ENCODE data around the gene PHLDA3. TPM values are rescaled to one million over a fixed set of nuclear protein-coding genes. Genes with fewer than 3 reads are reported as not detected.

Gene PHLDA3
- total RNA-seq, 1 donor from 2014 or later: 21.1 TPM

DNA sequence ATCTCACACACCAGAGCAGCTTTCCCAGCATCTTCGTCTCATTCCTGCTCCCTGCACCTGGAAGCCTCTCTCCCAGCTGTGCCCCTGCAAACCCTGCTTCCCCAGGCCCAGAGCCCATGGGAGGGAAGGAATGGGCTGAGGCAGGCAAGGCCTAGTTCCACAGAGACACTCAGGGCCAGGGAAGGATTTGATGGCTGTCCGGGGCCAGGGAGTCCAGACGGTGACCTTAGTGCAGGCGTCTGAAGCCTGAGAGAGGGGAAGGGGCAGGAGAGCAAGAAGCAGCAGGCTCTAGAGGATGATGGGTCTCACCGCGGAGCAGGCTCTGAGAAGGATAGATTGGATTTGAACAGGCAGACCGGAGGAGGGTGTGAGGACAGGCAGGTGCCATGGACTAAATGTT, 25.2 kb downstream of the PHLDA3 start:
- Histone ChIP-seq H3K36me3 (no peaks in the 10 kb centered on the region), H3K9me3 (replicated peaks) (no peaks in the 10 kb centered on the region), H3K4me1 (peaks cover 12% of the 10 kb centered on the region), H3K27me3 (ENCODE audit: low read depth) (no peaks in the 10 kb centered on the region), H3K4me3 (no peak overlapping the region), H3K27ac (replicated peaks) (no peak overlapping the region)
- no peak for DNase-seq
- TF ChIP-seq, protein P1, sequence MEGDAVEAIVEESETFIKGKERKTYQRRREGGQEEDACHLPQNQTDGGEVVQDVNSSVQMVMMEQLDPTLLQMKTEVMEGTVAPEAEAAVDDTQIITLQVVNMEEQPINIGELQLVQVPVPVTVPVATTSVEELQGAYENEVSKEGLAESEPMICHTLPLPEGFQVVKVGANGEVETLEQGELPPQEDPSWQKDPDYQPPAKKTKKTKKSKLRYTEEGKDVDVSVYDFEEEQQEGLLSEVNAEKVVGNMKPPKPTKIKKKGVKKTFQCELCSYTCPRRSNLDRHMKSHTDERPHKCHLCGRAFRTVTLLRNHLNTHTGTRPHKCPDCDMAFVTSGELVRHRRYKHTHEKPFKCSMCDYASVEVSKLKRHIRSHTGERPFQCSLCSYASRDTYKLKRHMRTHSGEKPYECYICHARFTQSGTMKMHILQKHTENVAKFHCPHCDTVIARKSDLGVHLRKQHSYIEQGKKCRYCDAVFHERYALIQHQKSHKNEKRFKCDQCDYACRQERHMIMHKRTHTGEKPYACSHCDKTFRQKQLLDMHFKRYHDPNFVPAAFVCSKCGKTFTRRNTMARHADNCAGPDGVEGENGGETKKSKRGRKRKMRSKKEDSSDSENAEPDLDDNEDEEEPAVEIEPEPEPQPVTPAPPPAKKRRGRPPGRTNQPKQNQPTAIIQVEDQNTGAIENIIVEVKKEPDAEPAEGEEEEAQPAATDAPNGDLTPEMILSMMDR (IDR thresholded peaks at IDR 0.05; ENCODE audit: borderline replicate concordance): no peak
- intact Hi-C loops (cut with micrococcal nuclease): no loop called here

DNA sequence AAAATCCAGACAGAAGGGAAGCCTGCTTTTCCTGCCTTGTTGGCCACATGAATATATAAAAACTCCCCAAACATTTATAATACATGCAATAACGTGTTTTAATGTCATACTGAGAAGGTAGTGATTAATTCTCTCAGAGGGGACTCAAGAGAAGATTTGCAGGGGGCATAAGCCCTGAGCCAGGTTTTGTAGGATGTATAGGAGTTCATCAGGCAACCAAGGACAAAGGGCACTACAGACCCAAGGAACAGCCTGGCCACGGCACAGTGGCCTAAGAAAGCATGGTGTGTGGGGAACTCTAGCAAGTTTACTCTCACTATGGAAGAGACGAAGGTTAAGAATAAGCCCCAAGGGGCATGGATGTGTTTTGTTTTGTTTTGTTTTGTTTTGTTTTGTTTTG, 32.0 kb downstream of the PHLDA3 start:
- H3K27ac ChIP-seq (replicated peaks): no peak overlapping the region
- intact Hi-C loops (cut with micrococcal nuclease): no loop called here
- no peak for DNase-seq
- TF ChIP-seq, protein P1 (IDR thresholded peaks at IDR 0.05; ENCODE audit: borderline replicate concordance): no peak
- H3K36me3 ChIP-seq: no peaks in the 10 kb centered on the region
- H3K4me1 ChIP-seq: peaks cover 12% of the 10 kb centered on the region
- no peaks in the 10 kb centered on the region for H3K27me3 ChIP-seq (ENCODE audit: low read depth)
- no peaks in the 10 kb centered on the region for H3K9me3 ChIP-seq (replicated peaks)
- H3K4me3 ChIP-seq: no peak overlapping the region

DNA sequence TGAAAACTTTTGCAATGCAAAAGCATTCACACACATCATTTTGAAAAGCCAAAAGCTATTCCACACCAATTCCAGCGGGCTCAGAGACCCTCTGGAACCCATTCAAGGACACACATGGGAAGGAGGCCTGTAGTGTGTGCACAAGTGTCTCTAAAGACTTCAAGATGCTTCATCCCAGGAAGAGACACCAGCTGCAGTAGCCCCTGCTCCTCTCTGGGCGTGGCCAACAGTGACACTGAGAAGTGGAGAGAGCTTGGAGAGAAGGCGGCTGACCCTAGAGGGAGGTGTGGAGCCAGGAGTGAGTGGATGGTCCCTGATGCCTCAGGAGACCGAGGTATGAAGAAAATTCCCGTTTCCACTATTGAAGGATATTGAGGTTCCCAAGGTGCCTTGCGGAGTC, 32.6 kb downstream of the PHLDA3 start:
- Histone ChIP-seq H3K27ac (replicated peaks) (no peak overlapping the region), H3K36me3 (no peaks in the 10 kb centered on the region), H3K4me3 (no peak overlapping the region), H3K27me3 (ENCODE audit: low read depth) (no peaks in the 10 kb centered on the region), H3K9me3 (replicated peaks) (no peaks in the 10 kb centered on the region), H3K4me1 (peaks cover 12% of the 10 kb centered on the region)
- TF ChIP-seq, protein P1 (IDR thresholded peaks at IDR 0.05; ENCODE audit: borderline replicate concordance): no peak
- intact Hi-C loops (cut with micrococcal nuclease): no loop called here
- no peak for DNase-seq

DNA sequence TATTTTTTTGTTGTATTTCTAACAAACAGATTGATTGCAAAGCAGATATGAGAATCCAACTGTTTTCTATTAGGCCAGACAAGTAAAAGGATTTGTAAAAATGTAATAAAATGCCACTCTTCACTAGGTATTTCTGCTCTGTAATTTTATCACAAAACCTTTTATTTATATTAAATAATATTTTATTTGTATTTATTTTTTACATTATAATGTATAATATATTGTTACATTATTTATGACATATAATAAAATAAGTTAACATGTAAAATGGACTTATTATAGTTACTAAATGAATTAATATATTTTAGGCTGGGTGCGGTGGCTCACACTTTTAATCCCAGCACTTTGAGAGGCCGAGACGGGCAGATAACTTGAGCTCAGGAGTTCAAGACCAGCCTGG, 34.7 kb downstream of the PHLDA3 start:
- TF ChIP-seq, protein P1 (IDR thresholded peaks at IDR 0.05; ENCODE audit: borderline replicate concordance): no peak
- Histone ChIP-seq H3K4me3 (no peak overlapping the region), H3K27me3 (ENCODE audit: low read depth) (no peaks in the 10 kb centered on the region), H3K9me3 (replicated peaks) (no peaks in the 10 kb centered on the region), H3K4me1 (peaks cover 12% of the 10 kb centered on the region), H3K27ac (replicated peaks) (no peak overlapping the region), H3K36me3 (no peaks in the 10 kb centered on the region)
- DNase-seq: no peak
- intact Hi-C loops (cut with micrococcal nuclease): no loop called here

DNA sequence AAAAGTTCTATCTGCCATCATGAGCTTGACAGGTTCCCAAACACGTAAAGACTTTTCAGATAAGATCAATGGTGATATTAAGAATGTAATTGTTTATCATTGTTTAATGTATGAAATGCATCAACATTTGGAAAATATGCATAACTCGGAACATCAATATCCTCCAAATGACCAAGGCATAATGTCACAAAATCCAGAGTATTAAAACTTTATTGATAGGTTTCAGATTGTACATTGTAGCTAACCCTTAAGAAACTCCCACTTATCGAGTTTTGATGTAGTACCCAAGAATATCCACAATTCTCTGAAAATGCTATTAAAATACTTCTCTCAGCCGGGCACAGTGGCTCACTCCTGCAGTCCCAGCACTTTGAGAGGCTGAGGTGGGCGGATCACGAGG, 35.4 kb downstream of the PHLDA3 start:
- no peaks in the 10 kb centered on the region for H3K27me3 ChIP-seq (ENCODE audit: low read depth)
- DNase-seq: no peak
- TF ChIP-seq, protein P1 (IDR thresholded peaks at IDR 0.05; ENCODE audit: borderline replicate concordance): no peak
- H3K4me3 ChIP-seq: no peak overlapping the region
- intact Hi-C loops (cut with micrococcal nuclease): no loop called here
- no peaks in the 10 kb centered on the region for H3K36me3 ChIP-seq
- H3K4me1 ChIP-seq: peaks cover 12% of the 10 kb centered on the region
- H3K27ac ChIP-seq (replicated peaks): no peak overlapping the region
- H3K9me3 ChIP-seq (replicated peaks): no peaks in the 10 kb centered on the region

DNA sequence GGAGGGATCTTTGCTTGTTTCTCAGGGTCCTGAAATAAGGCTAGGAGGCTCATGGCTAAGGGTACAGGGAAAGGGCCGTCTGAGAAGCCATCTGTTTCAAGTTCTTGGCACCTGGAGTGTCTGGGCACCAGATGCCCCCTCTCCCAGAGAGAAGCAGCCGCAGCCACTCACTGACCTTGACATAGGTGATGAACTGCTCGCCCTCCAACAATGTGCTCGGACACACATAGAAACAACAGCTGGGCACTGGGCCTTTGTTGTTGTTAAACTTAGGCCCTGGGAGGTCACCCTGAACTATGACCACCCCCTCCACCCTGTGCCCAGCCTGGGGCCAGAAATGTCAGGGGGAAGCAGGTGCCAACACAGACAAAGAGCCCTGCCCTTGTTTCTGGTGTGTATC, 38.2 kb downstream of the PHLDA3 start:
- DNase-seq: no peak
- H3K27me3 ChIP-seq (ENCODE audit: low read depth): no peaks in the 10 kb centered on the region
- intact Hi-C loops (cut with micrococcal nuclease): no loop called here
- H3K4me1 ChIP-seq: peaks cover 15% of the 10 kb centered on the region
- no peak overlapping the region for H3K4me3 ChIP-seq
- no peaks in the 10 kb centered on the region for H3K36me3 ChIP-seq
- TF ChIP-seq, protein P1 (IDR thresholded peaks at IDR 0.05; ENCODE audit: borderline replicate concordance): no peak
- H3K27ac ChIP-seq (replicated peaks): no peak overlapping the region
- H3K9me3 ChIP-seq (replicated peaks): no peaks in the 10 kb centered on the region
